K562 (cell line): ENCODE data around the gene ZNF800. TPM values are rescaled to one million over a fixed set of nuclear protein-coding genes. Genes with fewer than 3 reads are reported as not detected.
A peak's percentile ranks its signal among the peaks of the same experiment; 100 is the strongest.

ENCODE experiments used
- ARNT ChIP-seq, 2 experiments: fragments of 450-650 bp; IDR thresholded peaks; 2 replicates each; pipeline ENCODE4 v1.6.1; 2016; ENCODE audit warnings: mild to moderate bottlenecking in 1 of 2
- ELF4 ChIP-seq: fragments of 450-650 bp; formaldehyde crosslinking; IDR thresholded peaks from 2 replicates; pipeline ENCODE4 v1.4.0; 2022; ENCODE audit warnings: missing genetic modification characterization
- HMG20B ChIP-seq: fragments of 250-450 bp; sonication (Bioruptor Pico); IDR thresholded peaks from 2 replicates; pipeline ENCODE4 v1.5.0; 2021; ENCODE audit warnings: mild to moderate bottlenecking
- JUN ChIP-seq, 2 experiments: sonication (generic) in 1 of 2; formaldehyde crosslinking in 1 of 2; IDR thresholded peaks; 2 replicates each; pipeline versions ENCODE4 v1.6.1 to v1.8.0; 2012 to 2022; ENCODE audit warnings: borderline replicate concordance in 2 of 2, mild to moderate bottlenecking in 2 of 2, improper control_type of control experiment in 1 of 2, low read depth in 1 of 2, low read length in 1 of 2, missing genetic modification reagents in 1 of 2
- MAZ ChIP-seq, 2 experiments: fragments of 450-650 bp in 1 of 2; sonication (generic) in 1 of 2; formaldehyde crosslinking; IDR thresholded peaks in 1 of 2; conservative IDR thresholded peaks in 1 of 2; 2 replicates each; pipeline versions ENCODE4 v1.4.0 to v1.5.0; 2020; ENCODE audit warnings: mild to moderate bottlenecking in 1 of 2, missing genetic modification reagents in 1 of 2
- RBM39 ChIP-seq: fragments of 200-400 bp; formaldehyde crosslinking; optimal IDR thresholded peaks from 2 replicates; pipeline ENCODE3; 2018; ENCODE audit warnings: low read depth, low read length
- RFX1 ChIP-seq: fragments of 450-650 bp; IDR thresholded peaks from 2 replicates; pipeline ENCODE4 v1.6.1; 2016; ENCODE audit warnings: mild to moderate bottlenecking, moderate library complexity
- TARDBP ChIP-seq: fragments of 450-650 bp; IDR thresholded peaks from 2 replicates; pipeline ENCODE4 v1.6.1; 2016
- ZKSCAN8 ChIP-seq: fragments of 200-800 bp; sonication (Bioruptor generic); IDR thresholded peaks from 2 replicates; pipeline ENCODE4 v1.6.1; 2016; ENCODE audit warnings: missing genetic modification characterization, missing compliant biosample characterization
- ZNF445 ChIP-seq: fragments of 250-450 bp; sonication (Bioruptor Pico); IDR thresholded peaks from 2 replicates; pipeline ENCODE4 v1.4.0; 2020; ENCODE audit warnings: low read depth, mild to moderate bottlenecking, moderate library complexity
- ZNF583 ChIP-seq: fragments of 250-450 bp; sonication (Bioruptor Pico); IDR thresholded peaks from 2 replicates; pipeline ENCODE4 v1.4.0; 2020
- polyA plus RNA-seq, 8 experiments: library from polyadenylated mRNA; depleted of rRNA in 4 of 8; stranded (reverse) in 5 of 8; unstranded in 3 of 8; fragments of >200 nt; fragmentation: Nextera tagmentation in 2 of 8; fragmentation: Illumina TruSeq in 1 of 8; extraction: Ambion mirVana in 2 of 8; extraction: Trizol in 1 of 8; gene quantifications; 2 replicates each; pipeline versions ENCODE4 v1.2.1 to v1.2.3, GENCODE V29; 2011 to 2014; ENCODE audit warnings: inconsistent platforms in 1 of 8, missing spikeins in 1 of 8
- total RNA-seq, 7 experiments: library from RNA; depleted of rRNA in 6 of 7; stranded (reverse); fragments of >200 nt in 6 of 7; fragmentation: Illumina TruSeq in 2 of 7; extraction: Trizol in 2 of 7; gene quantifications; 2 replicates each; pipeline versions ENCODE4 v1.2.1 to v1.2.3, GENCODE V29; 2011 to 2021; ENCODE audit warnings: low replicate concordance in 1 of 7
- TF ChIP-seq, protein P1 (sequence below): fragments of 450-650 bp; IDR thresholded peaks from 2 replicates; pipeline ENCODE4 v1.6.1; 2016; ENCODE audit warnings: mild to moderate bottlenecking, moderate library complexity
- TF ChIP-seq, protein P2 (sequence below): sonication (generic); formaldehyde crosslinking; IDR thresholded peaks from 2 replicates; pipeline ENCODE4 v1.8.1; 2023; ENCODE audit warnings: mild to moderate bottlenecking, missing genetic modification reagents
- TF ChIP-seq, protein P3 (sequence below): fragments of 450-650 bp; formaldehyde crosslinking; IDR thresholded peaks from 2 replicates; pipeline ENCODE4 v1.4.0; 2022; ENCODE audit warnings: missing genetic modification characterization

The ZNF800 gene
- total and polyA plus RNA-seq, 9 of the 15 experiments (the other 6 are each of a cell fraction or from before 2014, with no cell fraction given), result 7.5 to 58.3 (median 33.4) TPM

DNA sequence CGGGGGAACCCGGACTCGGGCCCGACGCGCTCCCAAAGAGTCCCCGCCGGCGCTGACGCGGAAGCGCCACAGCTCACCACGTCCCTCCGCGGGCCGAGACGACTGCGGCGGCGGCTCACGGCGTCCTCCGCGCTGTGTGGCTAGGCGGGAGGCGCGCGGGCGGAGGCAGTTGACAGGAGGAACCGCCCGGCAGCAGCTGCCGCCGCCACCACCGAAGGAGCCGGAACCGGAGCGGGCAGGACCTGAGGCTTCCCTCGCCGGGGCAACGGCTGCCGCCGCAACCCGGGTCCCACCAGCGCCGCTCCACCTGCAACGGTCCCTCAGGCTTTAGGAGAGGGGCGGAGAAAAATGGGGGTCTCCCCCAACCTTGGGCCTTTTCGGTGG lies 334 bp downstream of the ZNF800 start (continued):
- TF ChIP-seq, protein P1, sequence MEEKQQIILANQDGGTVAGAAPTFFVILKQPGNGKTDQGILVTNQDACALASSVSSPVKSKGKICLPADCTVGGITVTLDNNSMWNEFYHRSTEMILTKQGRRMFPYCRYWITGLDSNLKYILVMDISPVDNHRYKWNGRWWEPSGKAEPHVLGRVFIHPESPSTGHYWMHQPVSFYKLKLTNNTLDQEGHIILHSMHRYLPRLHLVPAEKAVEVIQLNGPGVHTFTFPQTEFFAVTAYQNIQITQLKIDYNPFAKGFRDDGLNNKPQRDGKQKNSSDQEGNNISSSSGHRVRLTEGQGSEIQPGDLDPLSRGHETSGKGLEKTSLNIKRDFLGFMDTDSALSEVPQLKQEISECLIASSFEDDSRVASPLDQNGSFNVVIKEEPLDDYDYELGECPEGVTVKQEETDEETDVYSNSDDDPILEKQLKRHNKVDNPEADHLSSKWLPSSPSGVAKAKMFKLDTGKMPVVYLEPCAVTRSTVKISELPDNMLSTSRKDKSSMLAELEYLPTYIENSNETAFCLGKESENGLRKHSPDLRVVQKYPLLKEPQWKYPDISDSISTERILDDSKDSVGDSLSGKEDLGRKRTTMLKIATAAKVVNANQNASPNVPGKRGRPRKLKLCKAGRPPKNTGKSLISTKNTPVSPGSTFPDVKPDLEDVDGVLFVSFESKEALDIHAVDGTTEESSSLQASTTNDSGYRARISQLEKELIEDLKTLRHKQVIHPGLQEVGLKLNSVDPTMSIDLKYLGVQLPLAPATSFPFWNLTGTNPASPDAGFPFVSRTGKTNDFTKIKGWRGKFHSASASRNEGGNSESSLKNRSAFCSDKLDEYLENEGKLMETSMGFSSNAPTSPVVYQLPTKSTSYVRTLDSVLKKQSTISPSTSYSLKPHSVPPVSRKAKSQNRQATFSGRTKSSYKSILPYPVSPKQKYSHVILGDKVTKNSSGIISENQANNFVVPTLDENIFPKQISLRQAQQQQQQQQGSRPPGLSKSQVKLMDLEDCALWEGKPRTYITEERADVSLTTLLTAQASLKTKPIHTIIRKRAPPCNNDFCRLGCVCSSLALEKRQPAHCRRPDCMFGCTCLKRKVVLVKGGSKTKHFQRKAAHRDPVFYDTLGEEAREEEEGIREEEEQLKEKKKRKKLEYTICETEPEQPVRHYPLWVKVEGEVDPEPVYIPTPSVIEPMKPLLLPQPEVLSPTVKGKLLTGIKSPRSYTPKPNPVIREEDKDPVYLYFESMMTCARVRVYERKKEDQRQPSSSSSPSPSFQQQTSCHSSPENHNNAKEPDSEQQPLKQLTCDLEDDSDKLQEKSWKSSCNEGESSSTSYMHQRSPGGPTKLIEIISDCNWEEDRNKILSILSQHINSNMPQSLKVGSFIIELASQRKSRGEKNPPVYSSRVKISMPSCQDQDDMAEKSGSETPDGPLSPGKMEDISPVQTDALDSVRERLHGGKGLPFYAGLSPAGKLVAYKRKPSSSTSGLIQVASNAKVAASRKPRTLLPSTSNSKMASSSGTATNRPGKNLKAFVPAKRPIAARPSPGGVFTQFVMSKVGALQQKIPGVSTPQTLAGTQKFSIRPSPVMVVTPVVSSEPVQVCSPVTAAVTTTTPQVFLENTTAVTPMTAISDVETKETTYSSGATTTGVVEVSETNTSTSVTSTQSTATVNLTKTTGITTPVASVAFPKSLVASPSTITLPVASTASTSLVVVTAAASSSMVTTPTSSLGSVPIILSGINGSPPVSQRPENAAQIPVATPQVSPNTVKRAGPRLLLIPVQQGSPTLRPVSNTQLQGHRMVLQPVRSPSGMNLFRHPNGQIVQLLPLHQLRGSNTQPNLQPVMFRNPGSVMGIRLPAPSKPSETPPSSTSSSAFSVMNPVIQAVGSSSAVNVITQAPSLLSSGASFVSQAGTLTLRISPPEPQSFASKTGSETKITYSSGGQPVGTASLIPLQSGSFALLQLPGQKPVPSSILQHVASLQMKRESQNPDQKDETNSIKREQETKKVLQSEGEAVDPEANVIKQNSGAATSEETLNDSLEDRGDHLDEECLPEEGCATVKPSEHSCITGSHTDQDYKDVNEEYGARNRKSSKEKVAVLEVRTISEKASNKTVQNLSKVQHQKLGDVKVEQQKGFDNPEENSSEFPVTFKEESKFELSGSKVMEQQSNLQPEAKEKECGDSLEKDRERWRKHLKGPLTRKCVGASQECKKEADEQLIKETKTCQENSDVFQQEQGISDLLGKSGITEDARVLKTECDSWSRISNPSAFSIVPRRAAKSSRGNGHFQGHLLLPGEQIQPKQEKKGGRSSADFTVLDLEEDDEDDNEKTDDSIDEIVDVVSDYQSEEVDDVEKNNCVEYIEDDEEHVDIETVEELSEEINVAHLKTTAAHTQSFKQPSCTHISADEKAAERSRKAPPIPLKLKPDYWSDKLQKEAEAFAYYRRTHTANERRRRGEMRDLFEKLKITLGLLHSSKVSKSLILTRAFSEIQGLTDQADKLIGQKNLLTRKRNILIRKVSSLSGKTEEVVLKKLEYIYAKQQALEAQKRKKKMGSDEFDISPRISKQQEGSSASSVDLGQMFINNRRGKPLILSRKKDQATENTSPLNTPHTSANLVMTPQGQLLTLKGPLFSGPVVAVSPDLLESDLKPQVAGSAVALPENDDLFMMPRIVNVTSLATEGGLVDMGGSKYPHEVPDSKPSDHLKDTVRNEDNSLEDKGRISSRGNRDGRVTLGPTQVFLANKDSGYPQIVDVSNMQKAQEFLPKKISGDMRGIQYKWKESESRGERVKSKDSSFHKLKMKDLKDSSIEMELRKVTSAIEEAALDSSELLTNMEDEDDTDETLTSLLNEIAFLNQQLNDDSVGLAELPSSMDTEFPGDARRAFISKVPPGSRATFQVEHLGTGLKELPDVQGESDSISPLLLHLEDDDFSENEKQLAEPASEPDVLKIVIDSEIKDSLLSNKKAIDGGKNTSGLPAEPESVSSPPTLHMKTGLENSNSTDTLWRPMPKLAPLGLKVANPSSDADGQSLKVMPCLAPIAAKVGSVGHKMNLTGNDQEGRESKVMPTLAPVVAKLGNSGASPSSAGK, result no peak
- no peak for TF ChIP-seq RFX1
- TF ChIP-seq ZNF445 (CRISPR knock-in tag), result no peak
- TF ChIP-seq ARNT (IDR thresholded peaks at IDR 0.05), result no peak
- no peak for TF ChIP-seq ELF4 (CRISPR knock-in tag)
- TF ChIP-seq RBM39, result no peak
- no peak; a peak in 2 of 4 replicates for TF ChIP-seq MAZ (CRISPR knock-in tag; conservative IDR thresholded peaks at IDR 0.05 in 1 of 2, IDR thresholded peaks at IDR 0.05 in 1 of 2)
- TF ChIP-seq, protein P2, sequence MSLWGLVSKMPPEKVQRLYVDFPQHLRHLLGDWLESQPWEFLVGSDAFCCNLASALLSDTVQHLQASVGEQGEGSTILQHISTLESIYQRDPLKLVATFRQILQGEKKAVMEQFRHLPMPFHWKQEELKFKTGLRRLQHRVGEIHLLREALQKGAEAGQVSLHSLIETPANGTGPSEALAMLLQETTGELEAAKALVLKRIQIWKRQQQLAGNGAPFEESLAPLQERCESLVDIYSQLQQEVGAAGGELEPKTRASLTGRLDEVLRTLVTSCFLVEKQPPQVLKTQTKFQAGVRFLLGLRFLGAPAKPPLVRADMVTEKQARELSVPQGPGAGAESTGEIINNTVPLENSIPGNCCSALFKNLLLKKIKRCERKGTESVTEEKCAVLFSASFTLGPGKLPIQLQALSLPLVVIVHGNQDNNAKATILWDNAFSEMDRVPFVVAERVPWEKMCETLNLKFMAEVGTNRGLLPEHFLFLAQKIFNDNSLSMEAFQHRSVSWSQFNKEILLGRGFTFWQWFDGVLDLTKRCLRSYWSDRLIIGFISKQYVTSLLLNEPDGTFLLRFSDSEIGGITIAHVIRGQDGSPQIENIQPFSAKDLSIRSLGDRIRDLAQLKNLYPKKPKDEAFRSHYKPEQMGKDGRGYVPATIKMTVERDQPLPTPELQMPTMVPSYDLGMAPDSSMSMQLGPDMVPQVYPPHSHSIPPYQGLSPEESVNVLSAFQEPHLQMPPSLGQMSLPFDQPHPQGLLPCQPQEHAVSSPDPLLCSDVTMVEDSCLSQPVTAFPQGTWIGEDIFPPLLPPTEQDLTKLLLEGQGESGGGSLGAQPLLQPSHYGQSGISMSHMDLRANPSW, result no peak
- peak; percentile 53; the same call in 1 of the 2 replicates for TF ChIP-seq TARDBP
- TF ChIP-seq ZNF583 (CRISPR knock-in tag), result no peak
- TF ChIP-seq HMG20B (CRISPR knock-in tag), result no peak
- no peak for TF ChIP-seq JUN (IDR thresholded peaks at IDR 0.05; ENCODE audit: borderline replicate concordance, low read depth, low read length)
- TF ChIP-seq JUN (CRISPR knock-in tag; IDR thresholded peaks at IDR 0.05; ENCODE audit: borderline replicate concordance), result peak; percentile 78
- no peak for TF ChIP-seq ZKSCAN8 (CRISPR knock-in tag)
- TF ChIP-seq, protein P3, sequence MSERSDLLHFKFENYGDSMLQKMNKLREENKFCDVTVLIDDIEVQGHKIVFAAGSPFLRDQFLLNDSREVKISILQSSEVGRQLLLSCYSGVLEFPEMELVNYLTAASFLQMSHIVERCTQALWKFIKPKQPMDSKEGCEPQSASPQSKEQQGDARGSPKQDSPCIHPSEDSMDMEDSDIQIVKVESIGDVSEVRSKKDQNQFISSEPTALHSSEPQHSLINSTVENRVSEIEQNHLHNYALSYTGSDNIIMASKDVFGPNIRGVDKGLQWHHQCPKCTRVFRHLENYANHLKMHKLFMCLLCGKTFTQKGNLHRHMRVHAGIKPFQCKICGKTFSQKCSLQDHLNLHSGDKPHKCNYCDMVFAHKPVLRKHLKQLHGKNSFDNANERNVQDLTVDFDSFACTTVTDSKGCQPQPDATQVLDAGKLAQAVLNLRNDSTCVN (CRISPR knock-in tag), result no peak
